Endodermal cell (in vitro differentiated cells): ENCODE data around the gene IPP. TPM values are rescaled to one million over a fixed set of nuclear protein-coding genes. Genes with fewer than 3 reads are reported as not detected.

Experiments
- DNase-seq: peaks from one replicate; pipeline ENCODE4 v3.0.0-alpha.2; 2017
- H3K27ac ChIP-seq: 2 replicates; pipeline ENCODE4 v1.5.1; 2013; ENCODE audit warnings: mild to moderate bottlenecking, low read depth, low read length, moderate library complexity
- H3K27me3 ChIP-seq: 2 replicates; pipeline ENCODE4 v1.6.1; 2013; ENCODE audit warnings: mild to moderate bottlenecking, low read length, moderate library complexity; ENCODE audit not compliant: insufficient read depth, control insufficient read depth, poor library complexity, severe bottlenecking
- H3K36me3 ChIP-seq: 2 replicates; pipeline ENCODE4 v1.7.0; 2013; ENCODE audit warnings: mild to moderate bottlenecking, low read length, moderate library complexity; ENCODE audit not compliant: control insufficient read depth, insufficient read depth
- H3K4me1 ChIP-seq: one replicate; pipeline ENCODE4 v1.7.0; 2013; ENCODE audit warnings: low read length; ENCODE audit not compliant: control insufficient read depth, insufficient read depth
- H3K4me3 ChIP-seq: 2 replicates; pipeline ENCODE4 v1.5.1; 2013; ENCODE audit warnings: mild to moderate bottlenecking, low read length, moderate library complexity
- H3K9ac ChIP-seq: 2 replicates; pipeline ENCODE4 v1.6.1; 2013; ENCODE audit warnings: mild to moderate bottlenecking, low read length, moderate library complexity; ENCODE audit not compliant: poor library complexity, severe bottlenecking; ENCODE audit errors: extremely low read depth
- H3K9me3 ChIP-seq: 2 replicates; pipeline ENCODE4 v1.6.1; 2013; ENCODE audit warnings: mild to moderate bottlenecking, low read length, moderate library complexity; ENCODE audit not compliant: control insufficient read depth
- H3K27ac Mint-ChIP-seq: 2 replicates; pipeline ENCODE4 v1.8.0; 2020; ENCODE audit warnings: mixed read lengths
- H3K27me3 Mint-ChIP-seq: 2 replicates; pipeline ENCODE4 v1.8.0; 2021; ENCODE audit warnings: mild to moderate bottlenecking, mixed read lengths; ENCODE audit not compliant: insufficient read depth
- H3K36me3 Mint-ChIP-seq: 2 replicates; pipeline ENCODE4 v1.8.0; 2020; ENCODE audit warnings: low read depth, mixed read lengths
- H3K4me1 Mint-ChIP-seq: 2 replicates; pipeline ENCODE4 v1.8.0; 2020; ENCODE audit warnings: mixed read lengths
- H3K4me3 Mint-ChIP-seq: 2 replicates; pipeline ENCODE4 v1.8.0; 2020; ENCODE audit warnings: mild to moderate bottlenecking, moderate library complexity, mixed read lengths
- H3K9me3 Mint-ChIP-seq: 2 replicates; pipeline ENCODE4 v1.8.0; 2020; ENCODE audit warnings: mild to moderate bottlenecking, mixed read lengths
- WGBS, 2 experiments: methylation state at CpG; one replicate each; pipeline versions ENCODE4 v1.1.5 to v1.1.7; 2013; ENCODE audit warnings: missing lambda C conversion rate in 2 of 2, mixed read lengths in 1 of 2; ENCODE audit not compliant: insufficient coverage in 1 of 2, insufficient read length in 1 of 2; 5-methylcytosine and 5-hydroxymethylcytosine counted together
- long read RNA-seq, 4 experiments: library from polyadenylated mRNA in 2 of 4; library from RNA in 1 of 4; library from capped mRNA in 1 of 4; stranded (forward) in 3 of 4; unstranded in 1 of 4; transcript quantifications; one replicate each; pipeline ENCODE4 v2.0.0, GENCODE V29; 2020 to 2021; ENCODE audit warnings: inconsistent platforms in 1 of 4
- polyA plus RNA-seq, 2 experiments: library from polyadenylated mRNA; stranded (reverse); fragments of 50-300 nt; gene quantifications; one replicate each; pipeline ENCODE4 v1.2.3, GENCODE V29; 2013
- total RNA-seq, 2 donors: library from RNA; stranded (reverse); fragmentation: NEBNext Ultra II Directional in 1 of 2; extraction: Animal tissue kit (Norgen Biotek cat#: 25700) in 1 of 2; gene quantifications; 2 replicates in 1 of 2; 3 replicates in 1 of 2; pipeline ENCODE4 v1.2.1, GENCODE V29; 2021
- TF ChIP-seq, protein P1 (sequence below): fragments of 200-600 bp; sonication (generic); conservative IDR thresholded peaks from 2 replicates; pipeline ENCODE4 v1.5.0; 2021; ENCODE audit warnings: antibody characterized with exemption, mild to moderate bottlenecking

The IPP gene
- total RNA-seq: 10 to 100 TPM; 14.9 to 18.6 TPM
- 16.8 TPM for polyA plus RNA-seq (2013, experiment 1 of 2)
- 17.6 TPM for polyA plus RNA-seq (2013, experiment 2 of 2)
- long read RNA-seq, experiment 1, partial matches to known transcripts: 1 of 2 reads
- long read RNA-seq, experiment 1, other reads (novel, unspliced or antisense): 1 of 2 reads
- long read RNA-seq, experiment 2, partial matches to known transcripts: 2 of 15 reads
- long read RNA-seq, experiment 2, other reads (novel, unspliced or antisense): 9 of 15 reads
- long read RNA-seq, experiment 3, transcript IPP-202 (9 exons, 3,113 nt): major isoform, 49 of 67 reads
- long read RNA-seq, experiment 3, partial matches to known transcripts: 7 of 67 reads
- long read RNA-seq, experiment 3, other reads (novel, unspliced or antisense): 7 of 67 reads
- long read RNA-seq, experiment 4, partial matches to known transcripts: 7 of 19 reads
- long read RNA-seq, experiment 4, other reads (novel, unspliced or antisense): 9 of 19 reads

DNA sequence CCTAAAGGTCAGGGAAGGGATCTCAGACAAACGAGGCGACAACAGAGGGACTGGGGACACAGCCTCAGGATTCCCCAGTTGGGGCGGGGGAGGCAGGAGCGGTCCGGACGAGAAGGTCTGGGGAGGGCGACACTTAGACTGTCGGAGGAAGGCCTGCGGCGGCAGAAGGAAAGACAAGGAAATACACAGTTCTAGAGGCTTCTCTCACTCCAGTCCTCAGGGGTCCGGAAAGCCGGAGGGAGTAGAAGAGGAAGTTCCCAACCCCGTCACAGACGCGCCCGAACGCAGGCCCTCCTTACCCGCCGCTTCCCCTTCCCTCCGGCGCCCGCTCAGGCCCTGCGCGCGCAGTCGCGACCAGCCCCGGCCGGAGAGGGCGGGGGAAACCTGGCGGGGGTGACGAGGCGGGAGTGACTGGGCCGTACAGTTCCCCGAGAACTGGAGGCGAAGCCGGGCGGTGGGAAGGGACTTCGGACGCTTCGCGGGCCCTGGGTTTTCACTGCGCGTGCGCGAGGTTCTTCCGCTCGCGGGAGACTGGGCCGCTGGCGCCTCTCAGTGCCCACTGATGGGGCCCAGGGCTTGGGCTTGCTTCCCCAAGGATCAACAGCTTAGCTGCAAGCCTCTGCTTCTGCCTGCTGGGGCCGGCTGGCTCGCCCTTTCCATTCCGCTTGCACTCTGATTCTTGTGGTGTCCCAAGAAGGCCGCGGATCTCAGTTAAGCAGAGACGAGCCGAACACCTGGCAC lies at the start of gene IPP:
Gene IPP (minus strand): TSS at position 356 of the 741 bp plus-strand sequence. CDS start 4,242 bp downstream, outside the sequence.
- TF ChIP-seq, protein P1, sequence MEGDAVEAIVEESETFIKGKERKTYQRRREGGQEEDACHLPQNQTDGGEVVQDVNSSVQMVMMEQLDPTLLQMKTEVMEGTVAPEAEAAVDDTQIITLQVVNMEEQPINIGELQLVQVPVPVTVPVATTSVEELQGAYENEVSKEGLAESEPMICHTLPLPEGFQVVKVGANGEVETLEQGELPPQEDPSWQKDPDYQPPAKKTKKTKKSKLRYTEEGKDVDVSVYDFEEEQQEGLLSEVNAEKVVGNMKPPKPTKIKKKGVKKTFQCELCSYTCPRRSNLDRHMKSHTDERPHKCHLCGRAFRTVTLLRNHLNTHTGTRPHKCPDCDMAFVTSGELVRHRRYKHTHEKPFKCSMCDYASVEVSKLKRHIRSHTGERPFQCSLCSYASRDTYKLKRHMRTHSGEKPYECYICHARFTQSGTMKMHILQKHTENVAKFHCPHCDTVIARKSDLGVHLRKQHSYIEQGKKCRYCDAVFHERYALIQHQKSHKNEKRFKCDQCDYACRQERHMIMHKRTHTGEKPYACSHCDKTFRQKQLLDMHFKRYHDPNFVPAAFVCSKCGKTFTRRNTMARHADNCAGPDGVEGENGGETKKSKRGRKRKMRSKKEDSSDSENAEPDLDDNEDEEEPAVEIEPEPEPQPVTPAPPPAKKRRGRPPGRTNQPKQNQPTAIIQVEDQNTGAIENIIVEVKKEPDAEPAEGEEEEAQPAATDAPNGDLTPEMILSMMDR: no peak
- 1 to 5% methylated on average over 24 to 58 of the region's 58 CpGs for WGBS, 2 experiments
- Mint-ChIP-seq H3K27me3 (no peaks in the 10 kb centered on the region), H3K4me3 (peak within 1 kb of the TSS; percentile 94), H3K27ac (peak within 1 kb of the TSS; percentile 100), H3K36me3 (peaks cover 5% of the 10 kb centered on the region), H3K9me3 (peaks cover 27% of the 10 kb centered on the region), H3K4me1 (peaks cover 12% of the 10 kb centered on the region)
- peak within 1 kb of the TSS; percentile 85 for H3K4me3 ChIP-seq
- H3K27me3 ChIP-seq: no peaks in the 10 kb centered on the region
- peaks cover 26% of the 10 kb centered on the region for H3K9me3 ChIP-seq
- H3K36me3 ChIP-seq: no peaks in the 10 kb centered on the region
- peak within 1 kb of the TSS; percentile 86 for H3K9ac ChIP-seq
- peak; percentile 98 for DNase-seq
- peak within 1 kb of the TSS; percentile 96 for H3K27ac ChIP-seq
- peaks cover 3% of the 10 kb centered on the region for H3K4me1 ChIP-seq

DNA sequence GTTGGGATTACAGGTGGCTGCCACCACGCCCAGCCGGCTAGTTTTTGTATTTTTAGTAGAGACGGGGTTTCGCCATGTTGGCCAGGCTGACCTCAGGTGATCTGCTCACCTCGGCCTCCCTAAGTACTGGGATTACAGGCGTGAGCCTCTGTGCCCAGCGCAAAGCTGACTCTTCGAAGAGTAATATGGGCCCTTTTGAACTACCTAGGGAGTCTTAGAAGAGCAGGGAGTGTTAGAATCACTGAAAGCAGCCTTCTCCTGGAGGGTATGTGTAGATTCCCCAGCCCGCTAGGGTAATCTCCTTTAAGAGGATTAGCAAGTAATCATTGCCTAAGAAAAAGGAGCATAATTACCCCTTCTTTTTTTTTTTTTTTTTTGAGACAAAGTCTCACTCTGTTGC lies 46.5 kb upstream of the IPP start:
- 67 to 83% methylated on average over 8 to 9 of the region's 9 CpGs for WGBS, 2 experiments
- Histone ChIP-seq H3K27me3 (no peaks in the 10 kb centered on the region), H3K9me3 (no peaks in the 10 kb centered on the region), H3K9ac (no peak overlapping the region), H3K27ac (no peak overlapping the region), H3K4me3 (no peak overlapping the region), H3K36me3 (no peaks in the 10 kb centered on the region), H3K4me1 (no peaks in the 10 kb centered on the region)
- H3K4me3 Mint-ChIP-seq: peak overlapping the region; percentile 27
- TF ChIP-seq, protein P1: peak; percentile 14
- H3K36me3 Mint-ChIP-seq: no peaks in the 10 kb centered on the region
- peaks cover 45% of the 10 kb centered on the region for H3K27me3 Mint-ChIP-seq
- H3K4me1 Mint-ChIP-seq: peaks cover 17% of the 10 kb centered on the region
- no peaks in the 10 kb centered on the region for H3K9me3 Mint-ChIP-seq
- DNase-seq: peak; percentile 54
- H3K27ac Mint-ChIP-seq: peak overlapping the region; percentile 76

DNA sequence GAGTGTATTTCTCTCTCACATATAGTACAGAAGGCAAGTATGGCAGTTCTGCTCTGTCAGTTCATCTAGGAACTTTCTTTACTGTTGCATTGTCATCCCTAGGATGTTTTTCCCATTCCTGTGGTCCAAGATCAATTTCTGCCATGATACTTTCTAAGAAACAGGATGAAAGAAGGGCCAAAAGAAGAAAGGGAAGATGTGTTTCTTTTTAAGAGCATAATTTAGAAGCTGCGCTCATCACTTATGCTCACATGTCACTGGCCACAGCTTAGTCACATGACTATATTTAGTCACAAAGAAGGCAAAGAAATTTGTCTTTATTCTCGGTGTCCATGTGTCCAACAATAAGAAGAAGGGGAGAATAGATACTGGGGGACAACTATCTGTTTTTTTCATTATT lies 45.9 kb upstream of the IPP start:
- H3K9me3 ChIP-seq: no peaks in the 10 kb centered on the region
- 86 to 100% methylated on average over 1 to 2 of the region's 2 CpGs for WGBS, 2 experiments
- H3K4me3 ChIP-seq: no peak overlapping the region
- H3K36me3 ChIP-seq: no peaks in the 10 kb centered on the region
- peak overlapping the region; percentile 27 for H3K4me3 Mint-ChIP-seq
- no peak overlapping the region for H3K27ac ChIP-seq
- no peaks in the 10 kb centered on the region for H3K9me3 Mint-ChIP-seq
- H3K27me3 Mint-ChIP-seq: peaks cover 43% of the 10 kb centered on the region
- no peaks in the 10 kb centered on the region for H3K27me3 ChIP-seq
- H3K4me1 ChIP-seq: no peaks in the 10 kb centered on the region
- no peak overlapping the region for H3K27ac Mint-ChIP-seq
- H3K36me3 Mint-ChIP-seq: no peaks in the 10 kb centered on the region
- TF ChIP-seq, protein P1: no peak
- peaks cover 17% of the 10 kb centered on the region for H3K4me1 Mint-ChIP-seq
- DNase-seq: no peak
- H3K9ac ChIP-seq: no peak overlapping the region
